ELF-1 (cell line): ENCODE data around the gene SLC45A1.
"Not testable (repeated sequence)": the region's sequence is repeated elsewhere in the genome, so short reads cannot be mapped to it uniquely, and the experiment has no call there.

Experiments used
- DNase-seq: peaks from one replicate; pipeline ENCODE4 v3.0.0-alpha.2; 2016; ENCODE audit warnings: low read depth, low spot score

The SLC45A1 gene

GRCh38 chr1:8367571-8368194 lies 49.8 kb downstream of the SLC45A1 start:
- peak; percentile 43 for DNase-seq

GRCh38 chr1:8368956-8369639 lies 51.2 kb downstream of the SLC45A1 start:
- no peak for DNase-seq

GRCh38 chr1:8370046-8370881 lies 52.4 kb downstream of the SLC45A1 start:
- no peak for DNase-seq

- no peak for DNase-seq
Observed at GRCh38 chr1:8370905-8371315, 53.0 kb downstream of the SLC45A1 start.

- no peak for DNase-seq
Observed at GRCh38 chr1:8371372-8371991, 53.6 kb downstream of the SLC45A1 start.

GRCh38 chr1:8373125-8373524 lies 55.2 kb downstream of the SLC45A1 start:
- DNase-seq, result no peak

GRCh38 chr1:8373581-8374241 lies 55.8 kb downstream of the SLC45A1 start:
- peak; percentile 75 for DNase-seq

- no peak for DNase-seq
Observed at GRCh38 chr1:8374356-8374755, 56.4 kb downstream of the SLC45A1 start.

GRCh38 chr1:8374812-8375211 lies 56.9 kb downstream of the SLC45A1 start:
- DNase-seq, result no peak

- no peak for DNase-seq
Observed at GRCh38 chr1:8376358-8376840, 58.5 kb downstream of the SLC45A1 start.

- no peak for DNase-seq
Observed at GRCh38 chr1:8377271-8377981, 59.5 kb downstream of the SLC45A1 start.

- DNase-seq, result peak; percentile 80
Observed at GRCh38 chr1:8378178-8378577, 60.3 kb downstream of the SLC45A1 start.

GRCh38 chr1:8378981-8379470 lies 61.1 kb downstream of the SLC45A1 start:
- no peak for DNase-seq

- no peak for DNase-seq
Observed at GRCh38 chr1:8379513-8380186, 61.7 kb downstream of the SLC45A1 start.

- not testable (repeated sequence) for DNase-seq
Observed at GRCh38 chr1:8380310-8380709, 62.4 kb downstream of the SLC45A1 start.

GRCh38 chr1:8381618-8382017 lies 63.7 kb downstream of the SLC45A1 start:
- no peak for DNase-seq

GRCh38 chr1:8382051-8382505 lies 64.2 kb downstream of the SLC45A1 start:
- DNase-seq, result peak; percentile 78

- no peak for DNase-seq
Observed at GRCh38 chr1:8382608-8383505, 64.9 kb downstream of the SLC45A1 start.

- DNase-seq, result no peak
Observed at GRCh38 chr1:8384088-8384487, 66.2 kb downstream of the SLC45A1 start.
